ENCODE measurements around the gene WAPL. TPM values are rescaled to one million over a fixed set of nuclear protein-coding genes. Genes with fewer than 3 reads are reported as not detected.

WAPL gene
- polyA plus RNA-seq, 1 donor (not counting 4 experiments of a cell fraction or from before 2014, with no cell fraction given), result 26.2 TPM

- H3K36me3 ChIP-seq (ENCODE audit: control insufficient read depth in 2 of 2, extremely low read depth in 1 of 2, insufficient read depth in 2 of 2, low read length in 2 of 2), result no peaks in the 10 kb centered on the region
- H4K20me1 ChIP-seq (ENCODE audit: control insufficient read depth, extremely low read depth, insufficient read depth, low read length), result no peaks in the 10 kb centered on the region
- H3K79me2 ChIP-seq (ENCODE audit: control insufficient read depth, insufficient read depth, low read length), result no peaks in the 10 kb centered on the region
- peaks cover 4% of the 10 kb centered on the region for H3K9me3 ChIP-seq (ENCODE audit: control insufficient read depth, low read depth, low read length)
- no peak overlapping the region for H2AFZ ChIP-seq (ENCODE audit: control insufficient read depth, low read length)
- H3K4me1 ChIP-seq (ENCODE audit: control insufficient read depth, extremely low read depth, insufficient read depth, low read length), result no peaks in the 10 kb centered on the region
- no peak overlapping the region for H3K9ac ChIP-seq (ENCODE audit: control insufficient read depth, extremely low read depth, insufficient read depth, low read length)
- no peak overlapping the region for H3K4me2 ChIP-seq (ENCODE audit: control insufficient read depth, extremely low read depth, insufficient read depth, low read depth, low read length)
- no peak overlapping the region for H3K4me3 ChIP-seq (ENCODE audit: control insufficient read depth in 2 of 3, extremely low read depth in 1 of 3, insufficient read depth in 2 of 3, low read depth in 1 of 3, low read length in 3 of 3)
- DNase-seq (ENCODE audit: low read depth, low spot score) (no peak), FAIRE-seq (no peak)
- TF ChIP-seq CTCF (optimal IDR thresholded peaks at IDR 0.05 in 1 of 3, IDR thresholded peaks at IDR 0.05 in 1 of 3, conservative IDR thresholded peaks at IDR 0.05 in 1 of 3; ENCODE audit: extremely low read depth in 1 of 3, insufficient read depth in 2 of 3, low read length in 3 of 3) (no peak), EZH2 (IDR thresholded peaks at IDR 0.05; ENCODE audit: low read length) (no peak)
- no peaks in the 10 kb centered on the region for H3K27me3 ChIP-seq (ENCODE audit: control insufficient read depth, extremely low read depth, insufficient read depth, low read length)
- H3K9me1 ChIP-seq (ENCODE audit: control insufficient read depth, extremely low read depth, insufficient read depth, low read length), result no peaks in the 10 kb centered on the region
- dilution Hi-C loops (cut with MboI; ENCODE audit: extremely low pct_ligation_motif_present, low sequenced_read_pairs), result no loop called here
- H3K27ac ChIP-seq (ENCODE audit: control insufficient read depth, insufficient read depth, low read length), result no peak overlapping the region
Measured at GRCh38 chr10:86411852-86412560, 109.6 kb downstream of the WAPL start.

GRCh38 chr10:86411281-86411841 lies 110.2 kb downstream of the WAPL start:
- Histone ChIP-seq H3K9me1 (ENCODE audit: control insufficient read depth, extremely low read depth, insufficient read depth, low read length) (no peaks in the 10 kb centered on the region), H3K9me3 (ENCODE audit: control insufficient read depth, low read depth, low read length) (peaks cover 4% of the 10 kb centered on the region), H3K9ac (ENCODE audit: control insufficient read depth, extremely low read depth, insufficient read depth, low read length) (no peak overlapping the region), H3K27ac (ENCODE audit: control insufficient read depth, insufficient read depth, low read length) (no peak overlapping the region), H3K4me1 (ENCODE audit: control insufficient read depth, extremely low read depth, insufficient read depth, low read length) (no peaks in the 10 kb centered on the region), H4K20me1 (ENCODE audit: control insufficient read depth, extremely low read depth, insufficient read depth, low read length) (no peaks in the 10 kb centered on the region), H3K4me2 (ENCODE audit: control insufficient read depth, extremely low read depth, insufficient read depth, low read depth, low read length) (no peak overlapping the region), H3K79me2 (ENCODE audit: control insufficient read depth, insufficient read depth, low read length) (no peaks in the 10 kb centered on the region), H3K36me3 (ENCODE audit: control insufficient read depth in 2 of 2, extremely low read depth in 1 of 2, insufficient read depth in 2 of 2, low read length in 2 of 2) (no peaks in the 10 kb centered on the region), H3K27me3 (ENCODE audit: control insufficient read depth, extremely low read depth, insufficient read depth, low read length) (no peaks in the 10 kb centered on the region), H3K4me3 (ENCODE audit: control insufficient read depth in 2 of 3, extremely low read depth in 1 of 3, insufficient read depth in 2 of 3, low read depth in 1 of 3, low read length in 3 of 3) (no peak overlapping the region), H2AFZ (ENCODE audit: control insufficient read depth, low read length) (no peak overlapping the region)
- TF ChIP-seq EZH2 (IDR thresholded peaks at IDR 0.05; ENCODE audit: low read length) (no peak), CTCF (optimal IDR thresholded peaks at IDR 0.05 in 1 of 3, IDR thresholded peaks at IDR 0.05 in 1 of 3, conservative IDR thresholded peaks at IDR 0.05 in 1 of 3; ENCODE audit: extremely low read depth in 1 of 3, insufficient read depth in 2 of 3, low read length in 3 of 3) (no peak)
- dilution Hi-C loops (cut with MboI; ENCODE audit: extremely low pct_ligation_motif_present, low sequenced_read_pairs), result no loop called here
- DNase-seq (ENCODE audit: low read depth, low spot score), result no peak
- no peak for FAIRE-seq

Data from keratinocyte (primary cell).